ENCODE results near the gene ERI3.

- TF ChIP-seq TAF1 (IDR thresholded peaks at IDR 0.05; ENCODE audit: low read depth, low read length): no peak
- TF ChIP-seq POLR2AphosphoS5 (IDR thresholded peaks at IDR 0.05; ENCODE audit: low read depth, low read length): no peak
- no peak for TF ChIP-seq POLR2A (IDR thresholded peaks at IDR 0.05; ENCODE audit: low read depth, low read length)
- no peak for TF ChIP-seq PAX5 (IDR thresholded peaks at IDR 0.05; ENCODE audit: insufficient read depth, low read length, severe bottlenecking)
- TF ChIP-seq SPI1 (IDR thresholded peaks at IDR 0.05; ENCODE audit: low read depth, low read length): no peak
- no peak for TF ChIP-seq POU2F2 (IDR thresholded peaks at IDR 0.05; ENCODE audit: low read depth, low read length)
Measured at GRCh38 chr1:44357710-44358109, 2.7 kb upstream of the ERI3 start.
